DMS114 treated with DMSO at 0.1 percent for 48 hours (cell line): ENCODE results near the gene ZNRD2.

ENCODE experiments used
- DNase-seq: peaks from one replicate; lab custom pipeline; 2025; ENCODE audit not compliant: unreplicated experiment; lab: John Stamatoyannopoulos, UW

The ZNRD2 gene

DNA sequence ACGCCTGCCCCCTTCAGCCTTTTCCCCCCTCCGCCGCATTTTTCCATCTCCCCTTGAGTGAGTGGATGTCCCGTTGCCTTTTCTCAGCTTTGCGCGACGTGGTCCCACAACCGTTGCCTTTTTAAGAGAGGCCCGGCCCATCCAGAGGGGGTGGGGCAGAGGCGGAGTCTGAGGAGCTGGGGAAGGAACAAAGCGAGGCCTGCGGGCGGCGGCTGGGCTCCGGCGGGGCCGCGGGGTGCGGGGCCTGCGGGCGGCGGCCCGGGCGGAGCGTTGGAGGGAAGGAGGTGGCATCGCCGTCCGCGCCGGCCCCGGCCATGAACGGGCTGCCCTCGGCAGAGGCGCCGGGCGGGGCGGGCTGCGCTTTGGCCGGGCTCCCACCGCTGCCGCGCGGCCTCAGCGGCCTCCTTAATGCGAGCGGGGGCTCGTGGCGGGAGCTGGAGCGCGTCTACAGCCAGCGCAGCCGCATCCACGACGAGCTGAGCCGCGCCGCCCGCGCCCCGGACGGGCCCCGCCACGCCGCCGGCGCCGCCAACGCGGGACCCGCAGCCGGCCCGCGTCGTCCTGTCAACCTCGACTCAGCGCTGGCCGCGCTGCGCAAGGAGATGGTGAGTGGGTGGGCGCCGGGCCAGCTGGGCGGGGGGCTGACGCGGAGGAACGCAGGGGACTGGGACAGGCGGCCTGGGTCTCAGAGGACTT, 2.2 kb downstream of the ZNRD2 start, which contains the start of gene FAM89B:
Gene FAM89B (plus strand): TSS at position 183 of the 696 bp plus-strand sequence. CDS start 132 bp downstream, at position 315.
- DNase-seq = peak; percentile 77

- no peak for DNase-seq
Measured at GRCh38 chr11:65573391-65574079, 3.3 kb downstream of the ZNRD2 start.

DNA sequence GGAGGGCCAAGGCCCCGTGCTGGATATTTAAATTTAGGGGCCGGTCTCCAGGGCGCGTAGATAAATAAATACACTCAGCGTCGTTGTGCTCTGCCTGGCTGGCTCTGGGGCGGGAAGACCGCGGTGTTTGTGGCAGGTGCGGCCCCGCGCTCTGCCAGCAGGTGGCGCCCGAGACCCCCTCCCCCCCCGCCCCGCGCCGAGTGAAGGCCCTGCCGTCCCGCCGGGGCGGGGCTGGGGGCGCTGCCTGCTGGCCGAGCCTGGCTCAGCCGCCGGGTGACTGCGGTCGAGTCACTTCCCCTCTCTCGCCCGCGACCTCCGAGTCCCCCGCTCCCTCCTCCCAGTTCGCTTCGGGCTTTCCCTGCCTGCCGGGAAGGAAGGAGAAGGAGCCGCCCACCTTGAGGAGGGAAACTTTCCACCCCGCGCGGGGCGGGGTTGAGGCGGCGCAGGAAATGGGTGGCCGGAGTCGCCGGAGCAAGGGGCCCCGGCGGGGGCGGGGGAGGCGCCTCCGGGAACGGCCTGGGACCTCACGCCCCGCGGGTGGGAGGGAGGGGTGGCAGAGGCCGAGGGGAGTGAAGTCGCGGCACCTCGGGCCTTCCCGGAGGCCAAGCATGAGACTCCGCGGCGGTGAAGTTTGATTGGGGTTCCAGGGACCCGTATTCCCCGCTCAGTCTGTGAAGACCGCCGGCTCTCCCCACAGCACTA, 4.0 kb downstream of the ZNRD2 start:
- peak; percentile 77 for DNase-seq

GRCh38 chr11:65574811-65575567, 4.7 kb downstream of the ZNRD2 start:
- DNase-seq = no peak

- DNase-seq = no peak
Measured at GRCh38 chr11:65575568-65576231, 5.4 kb downstream of the ZNRD2 start, which contains the start of gene EHBP1L1. Gene EHBP1L1, plus strand, starts transcription at chr11:65576053. Its CDS starts 250 bp downstream, at chr11:65576303.

DNA sequence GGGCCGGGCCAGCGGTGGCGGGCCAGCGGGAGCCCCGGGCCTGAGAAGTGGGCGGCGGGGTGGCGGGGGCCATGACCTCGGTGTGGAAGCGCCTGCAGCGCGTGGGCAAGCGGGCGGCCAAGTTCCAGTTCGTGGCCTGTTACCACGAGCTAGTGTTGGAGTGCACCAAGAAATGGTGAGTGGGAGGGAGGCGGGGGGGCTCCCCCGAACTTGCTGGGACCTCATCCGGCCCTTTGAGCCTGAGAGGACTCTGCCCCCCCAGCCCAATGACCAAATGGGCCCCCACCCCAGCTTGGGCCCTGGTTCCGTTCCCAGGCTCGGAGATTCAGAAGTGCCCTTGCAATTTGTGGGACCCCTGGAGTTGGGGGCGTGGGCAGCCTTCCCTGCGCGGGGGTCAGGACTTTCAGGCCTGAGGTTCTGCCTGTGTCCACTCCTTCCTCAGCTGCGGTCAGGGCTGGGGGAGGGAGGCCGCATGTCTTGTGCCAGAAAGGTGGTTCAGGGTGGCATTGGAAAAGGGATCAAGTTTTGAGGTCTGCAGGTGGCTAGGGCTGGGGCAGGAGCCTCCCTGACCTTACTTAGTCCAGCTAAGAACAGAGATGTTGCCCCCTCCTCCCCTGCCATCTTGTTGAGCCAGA, 6.1 kb downstream of the ZNRD2 start:
- DNase-seq = no peak

DNA sequence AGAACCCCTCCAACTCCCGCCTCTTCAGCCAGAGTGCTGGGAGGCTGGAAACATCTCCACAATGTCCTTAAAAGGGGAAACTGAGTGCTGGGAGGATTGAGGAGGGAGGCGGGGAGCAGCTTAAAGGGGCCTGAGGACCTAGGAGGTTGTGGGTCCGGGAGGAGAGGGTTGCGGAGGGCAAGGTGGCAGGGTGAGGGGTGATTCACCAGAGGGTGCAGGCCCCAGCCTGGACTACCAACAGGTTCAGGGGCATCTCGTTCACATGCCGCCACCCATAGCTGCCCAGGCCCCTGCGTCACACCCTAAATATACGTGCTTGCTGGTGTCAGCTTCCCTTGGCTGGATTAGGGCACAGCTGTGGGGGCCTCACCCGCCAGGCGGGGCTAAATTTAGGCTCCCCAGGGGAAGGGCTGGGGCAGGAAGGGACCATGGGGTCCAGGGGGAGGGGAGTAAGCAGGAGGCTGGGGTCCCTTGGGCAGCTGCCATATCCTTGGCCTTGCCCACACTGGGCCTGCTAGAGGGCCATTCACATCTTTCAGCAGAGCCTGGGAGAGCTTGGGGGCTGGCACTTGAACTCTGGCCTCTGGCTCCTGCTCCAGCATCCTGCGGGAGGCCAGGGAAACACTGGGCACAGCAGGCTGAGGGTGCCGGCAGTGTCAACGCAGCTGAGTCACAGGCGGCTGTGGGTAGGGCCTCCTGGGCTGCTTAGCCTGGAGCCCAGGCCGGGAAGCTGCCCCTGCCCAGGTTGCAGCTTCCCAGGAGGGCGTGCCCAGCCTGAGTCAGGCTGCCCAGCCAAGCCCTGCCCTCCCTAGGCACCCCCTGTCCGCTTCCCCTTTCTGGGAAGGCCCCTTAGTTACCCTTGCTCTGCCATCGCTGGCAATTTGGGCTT, 6.8 kb downstream of the ZNRD2 start:
- DNase-seq = no peak

- DNase-seq = no peak
Measured at GRCh38 chr11:65577756-65578109, 7.5 kb downstream of the ZNRD2 start.

- DNase-seq = no peak
Measured at GRCh38 chr11:65578134-65578533, 7.9 kb downstream of the ZNRD2 start.

GRCh38 chr11:65578667-65579066, 8.4 kb downstream of the ZNRD2 start:
- no peak for DNase-seq

DNA sequence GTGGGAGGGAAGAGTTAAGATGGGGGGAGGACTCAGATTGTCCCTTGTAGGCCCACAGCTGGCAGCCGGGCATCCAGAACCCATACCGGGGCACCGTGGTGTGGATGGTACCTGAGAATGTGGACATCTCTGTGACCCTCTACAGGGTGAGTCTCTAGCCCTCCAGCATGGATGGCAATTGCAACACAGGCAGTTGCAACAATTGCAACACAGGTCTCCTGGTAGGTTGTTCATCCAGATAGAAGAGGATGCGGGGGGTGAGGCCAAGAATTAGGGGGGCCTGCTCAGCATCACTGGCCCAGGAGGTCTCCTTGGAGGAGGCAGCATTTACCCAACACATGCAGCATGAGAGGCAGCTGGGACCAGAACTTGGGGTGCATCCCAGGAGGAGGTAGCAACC, 9.0 kb downstream of the ZNRD2 start:
- no peak for DNase-seq

- DNase-seq = no peak
Measured at GRCh38 chr11:65580031-65580692, 9.9 kb downstream of the ZNRD2 start.

- DNase-seq = no peak
Measured at GRCh38 chr11:65580756-65581155, 10.5 kb downstream of the ZNRD2 start.

GRCh38 chr11:65581928-65582327, 11.7 kb downstream of the ZNRD2 start:
- no peak for DNase-seq

DNA sequence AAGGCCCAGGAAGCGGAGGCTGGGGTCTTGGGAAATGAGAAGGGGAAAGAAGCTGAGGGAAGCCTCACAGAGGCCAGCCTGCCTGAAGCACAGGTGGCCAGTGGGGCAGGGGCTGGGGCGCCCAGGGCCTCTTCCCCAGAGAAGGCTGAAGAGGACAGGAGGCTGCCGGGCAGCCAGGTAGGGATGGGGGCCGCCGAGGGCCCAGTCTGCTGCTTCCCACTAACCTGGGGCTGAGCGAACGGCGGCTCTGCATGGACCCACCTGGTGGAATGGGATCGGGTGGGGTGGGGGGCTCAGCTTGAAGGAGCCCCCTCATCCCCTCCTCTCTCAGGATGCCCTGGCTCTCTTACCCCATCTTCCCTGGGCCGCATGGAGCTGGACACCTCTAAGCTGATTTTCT, 13.3 kb downstream of the ZNRD2 start:
- no peak for DNase-seq

DNA sequence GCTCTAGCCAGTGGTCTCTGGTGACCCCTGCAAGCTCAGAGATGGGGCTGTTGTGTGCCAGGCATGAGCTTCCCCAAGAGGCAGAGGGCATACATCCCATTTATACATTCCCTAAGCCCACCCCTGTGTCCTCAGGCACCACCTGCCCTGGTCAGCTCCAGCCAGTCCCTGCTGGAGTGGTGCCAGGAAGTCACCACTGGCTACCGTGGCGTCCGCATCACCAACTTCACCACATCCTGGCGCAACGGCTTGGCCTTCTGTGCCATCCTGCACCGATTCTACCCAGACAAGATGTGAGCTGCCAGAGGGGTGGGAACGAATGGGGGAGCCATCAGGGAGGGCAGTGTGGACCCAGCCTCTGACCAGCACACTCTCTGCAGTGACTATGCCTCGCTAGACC, 13.8 kb downstream of the ZNRD2 start:
- no peak for DNase-seq

DNA sequence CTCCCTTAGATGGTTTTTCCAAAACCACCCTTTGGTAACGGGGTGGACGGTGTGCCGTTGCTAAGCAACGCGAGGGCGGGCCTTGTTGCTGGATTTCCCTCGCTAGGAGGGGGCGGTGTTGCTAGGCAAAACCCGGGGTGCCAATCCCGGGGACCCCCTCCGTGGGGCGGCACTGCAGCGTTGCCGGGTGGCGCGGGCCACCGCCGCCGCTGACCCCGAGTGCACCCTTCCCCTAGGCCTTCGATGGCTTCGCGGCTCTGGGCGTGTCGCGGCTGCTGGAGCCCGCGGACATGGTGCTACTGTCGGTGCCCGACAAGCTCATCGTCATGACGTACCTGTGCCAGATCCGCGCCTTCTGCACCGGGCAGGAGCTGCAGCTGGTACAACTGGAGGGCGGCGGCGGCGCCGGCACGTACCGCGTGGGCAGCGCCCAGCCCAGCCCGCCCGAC, 14.5 kb downstream of the ZNRD2 start:
- no peak for DNase-seq

GRCh38 chr11:65585396-65586246, 15.3 kb downstream of the ZNRD2 start:
- DNase-seq = no peak
